ENCODE data around the gene ZNF697. TPM values are rescaled to one million over a fixed set of nuclear protein-coding genes. Genes with fewer than 3 reads are reported as not detected.
A peak's percentile ranks its signal among the peaks of the same experiment; 100 is the strongest.

The ZNF697 gene
- total RNA-seq, 1 experiment from 2014 or later: 2.9 TPM

DNA sequence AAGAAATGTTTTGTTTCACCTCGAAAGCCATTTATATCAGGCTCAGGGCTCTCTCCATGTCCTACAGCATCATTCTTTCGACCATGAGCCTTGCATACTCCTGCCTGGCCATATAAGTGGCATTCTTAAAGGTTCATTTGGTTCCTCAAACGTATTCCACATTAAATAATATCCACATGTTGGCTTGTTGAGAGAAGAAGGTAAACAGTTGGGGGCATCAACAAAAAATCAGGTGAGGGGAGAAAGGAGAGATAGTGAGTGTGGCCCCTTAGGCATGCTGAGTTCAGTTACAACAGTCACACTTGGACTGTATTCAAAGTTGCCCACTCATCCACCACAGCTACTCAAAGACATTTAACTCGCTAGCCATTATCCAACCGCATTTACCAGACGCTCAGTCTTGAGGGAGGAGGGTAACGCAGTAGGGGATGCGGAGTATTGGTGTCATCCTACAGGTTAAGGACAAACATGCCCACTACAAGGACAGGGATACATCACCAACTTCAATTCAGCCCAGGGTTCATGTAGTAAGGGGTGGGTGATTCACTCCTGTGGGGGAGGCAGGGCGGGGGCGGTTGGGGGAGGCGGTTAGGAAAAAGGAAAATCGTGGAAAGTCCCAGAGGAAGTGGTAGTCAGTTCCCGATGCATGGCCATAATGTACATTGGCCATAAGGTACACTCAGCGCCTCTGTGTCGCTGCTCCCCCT is 1.4 kb downstream of the ZNF697 start:
- Histone ChIP-seq H3K4me1 (no peaks in the 10 kb centered on the region), H3K27me3 (replicated peaks; ENCODE audit: control insufficient read depth, insufficient read depth, low read length) (no peaks in the 10 kb centered on the region), H3K4me3 (ENCODE audit: low read depth, low read length) (peak overlapping the region; percentile 89), H3K9me3 (no peaks in the 10 kb centered on the region), H3K36me3 (ENCODE audit: control insufficient read depth, insufficient read depth, low read length) (no peaks in the 10 kb centered on the region)
- Mint-ChIP-seq H3K9me3 (ENCODE audit: unreplicated experiment) (no peaks in the 10 kb centered on the region), H3K36me3 (ENCODE audit: insufficient read depth, unreplicated experiment) (no peaks in the 10 kb centered on the region), H3K27ac (ENCODE audit: unreplicated experiment) (no peak overlapping the region), H3K27me3 (ENCODE audit: insufficient read depth, unreplicated experiment) (no peaks in the 10 kb centered on the region), H3K4me3 (ENCODE audit: unreplicated experiment) (peak overlapping the region; percentile 97), H3K4me1 (ENCODE audit: low read depth, unreplicated experiment) (peaks cover 9% of the 10 kb centered on the region)
- ChIA-PET POLR2A (no interaction called here), CTCF (interaction anchor here (0.6 to 2.7 kb wide), 4 partner anchors 13 to 37 kb away, joined by 3 to 13 read pairs (median 6); no protein-coding TSS in a partner anchor)
- BruUV-seq (replicated peaks): no TSS peak
- DNase-seq: no peak
- TF ChIP-seq, protein P1, sequence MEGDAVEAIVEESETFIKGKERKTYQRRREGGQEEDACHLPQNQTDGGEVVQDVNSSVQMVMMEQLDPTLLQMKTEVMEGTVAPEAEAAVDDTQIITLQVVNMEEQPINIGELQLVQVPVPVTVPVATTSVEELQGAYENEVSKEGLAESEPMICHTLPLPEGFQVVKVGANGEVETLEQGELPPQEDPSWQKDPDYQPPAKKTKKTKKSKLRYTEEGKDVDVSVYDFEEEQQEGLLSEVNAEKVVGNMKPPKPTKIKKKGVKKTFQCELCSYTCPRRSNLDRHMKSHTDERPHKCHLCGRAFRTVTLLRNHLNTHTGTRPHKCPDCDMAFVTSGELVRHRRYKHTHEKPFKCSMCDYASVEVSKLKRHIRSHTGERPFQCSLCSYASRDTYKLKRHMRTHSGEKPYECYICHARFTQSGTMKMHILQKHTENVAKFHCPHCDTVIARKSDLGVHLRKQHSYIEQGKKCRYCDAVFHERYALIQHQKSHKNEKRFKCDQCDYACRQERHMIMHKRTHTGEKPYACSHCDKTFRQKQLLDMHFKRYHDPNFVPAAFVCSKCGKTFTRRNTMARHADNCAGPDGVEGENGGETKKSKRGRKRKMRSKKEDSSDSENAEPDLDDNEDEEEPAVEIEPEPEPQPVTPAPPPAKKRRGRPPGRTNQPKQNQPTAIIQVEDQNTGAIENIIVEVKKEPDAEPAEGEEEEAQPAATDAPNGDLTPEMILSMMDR (IDR thresholded peaks at IDR 0.05; ENCODE audit: insufficient read depth in 1 of 2, low read depth in 1 of 2, low read length in 1 of 2, severe bottlenecking in 1 of 2, unreplicated experiment in 1 of 2): no peak
- intact Hi-C loops (cut with micrococcal nuclease; ENCODE audit: unreplicated experiment): loop anchor here (5.0 kb wide), 1 partner anchor 34 kb away; no protein-coding TSS in a partner anchor

DNA sequence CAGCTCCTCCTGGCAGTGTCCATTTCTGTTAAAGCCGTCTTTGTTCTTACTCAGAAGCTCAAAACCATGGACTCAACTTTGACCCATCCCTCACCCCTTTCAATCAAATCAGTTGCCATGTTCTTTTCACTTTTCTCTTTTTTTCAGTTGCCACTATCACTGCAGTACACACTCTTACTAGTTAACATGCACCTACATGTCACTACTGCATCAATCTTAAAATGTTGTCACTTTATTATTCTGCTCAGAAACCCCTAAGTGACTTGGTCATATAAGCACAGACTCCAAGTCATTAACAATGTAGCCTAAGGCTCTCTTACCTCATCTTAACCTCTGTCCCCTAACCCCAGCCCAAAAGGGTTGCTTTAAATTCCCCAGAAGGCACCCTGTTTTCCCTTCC is 9.0 kb downstream of the ZNF697 start:
- no peaks in the 10 kb centered on the region for H3K9me3 ChIP-seq
- Mint-ChIP-seq H3K36me3 (ENCODE audit: insufficient read depth, unreplicated experiment) (no peaks in the 10 kb centered on the region), H3K4me3 (ENCODE audit: unreplicated experiment) (no peak overlapping the region), H3K27me3 (ENCODE audit: insufficient read depth, unreplicated experiment) (no peaks in the 10 kb centered on the region), H3K9me3 (ENCODE audit: unreplicated experiment) (no peaks in the 10 kb centered on the region), H3K27ac (ENCODE audit: unreplicated experiment) (no peak overlapping the region), H3K4me1 (ENCODE audit: low read depth, unreplicated experiment) (no peaks in the 10 kb centered on the region)
- intact Hi-C loops (cut with micrococcal nuclease; ENCODE audit: unreplicated experiment): no loop called here
- H3K36me3 ChIP-seq (ENCODE audit: control insufficient read depth, insufficient read depth, low read length): no peaks in the 10 kb centered on the region
- CTCF ChIA-PET: no interaction called here
- no peak for DNase-seq
- POLR2A ChIA-PET: no interaction called here
- no peaks in the 10 kb centered on the region for H3K4me1 ChIP-seq
- BruUV-seq (replicated peaks): no TSS peak
- TF ChIP-seq, protein P1 (IDR thresholded peaks at IDR 0.05; ENCODE audit: insufficient read depth in 1 of 2, low read depth in 1 of 2, low read length in 1 of 2, severe bottlenecking in 1 of 2, unreplicated experiment in 1 of 2): no peak
- H3K4me3 ChIP-seq (ENCODE audit: low read depth, low read length): no peak overlapping the region
- no peaks in the 10 kb centered on the region for H3K27me3 ChIP-seq (replicated peaks; ENCODE audit: control insufficient read depth, insufficient read depth, low read length)

DNA sequence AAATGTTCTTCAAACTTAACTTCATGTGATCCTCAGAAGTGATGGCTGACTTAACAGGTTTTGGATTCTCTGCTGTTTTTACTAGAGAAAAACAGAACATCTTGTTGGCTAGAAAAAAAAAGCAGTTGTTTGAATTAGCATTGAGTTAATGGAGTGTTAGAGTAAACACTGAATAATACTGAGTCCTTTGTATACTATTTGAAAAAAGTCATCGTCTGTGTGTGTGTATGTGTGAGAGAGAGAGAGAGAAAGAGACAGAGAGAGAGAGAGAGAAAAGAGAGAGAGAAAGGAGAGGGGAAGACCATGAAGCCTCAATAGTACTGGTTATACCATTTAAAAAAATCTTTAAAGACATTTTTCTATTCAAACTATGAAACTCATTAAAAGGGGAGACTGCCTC is 10.4 kb downstream of the ZNF697 start:
- Mint-ChIP-seq H3K4me3 (ENCODE audit: unreplicated experiment) (no peak overlapping the region), H3K27ac (ENCODE audit: unreplicated experiment) (no peak overlapping the region), H3K4me1 (ENCODE audit: low read depth, unreplicated experiment) (no peaks in the 10 kb centered on the region), H3K27me3 (ENCODE audit: insufficient read depth, unreplicated experiment) (no peaks in the 10 kb centered on the region), H3K36me3 (ENCODE audit: insufficient read depth, unreplicated experiment) (no peaks in the 10 kb centered on the region), H3K9me3 (ENCODE audit: unreplicated experiment) (no peaks in the 10 kb centered on the region)
- TF ChIP-seq, protein P1 (IDR thresholded peaks at IDR 0.05; ENCODE audit: insufficient read depth in 1 of 2, low read depth in 1 of 2, low read length in 1 of 2, severe bottlenecking in 1 of 2, unreplicated experiment in 1 of 2): no peak
- Histone ChIP-seq H3K4me3 (ENCODE audit: low read depth, low read length) (no peak overlapping the region), H3K27me3 (replicated peaks; ENCODE audit: control insufficient read depth, insufficient read depth, low read length) (no peaks in the 10 kb centered on the region), H3K36me3 (ENCODE audit: control insufficient read depth, insufficient read depth, low read length) (no peaks in the 10 kb centered on the region), H3K9me3 (no peaks in the 10 kb centered on the region), H3K4me1 (no peaks in the 10 kb centered on the region)
- POLR2A ChIA-PET: no interaction called here
- CTCF ChIA-PET: interaction anchor here (1.2 kb wide), 1 partner anchor 10 kb away, joined by 6 read pairs; the partner anchor contains the start of gene ZNF697
- no TSS peak for BruUV-seq (replicated peaks)
- DNase-seq: no peak
- intact Hi-C loops (cut with micrococcal nuclease; ENCODE audit: unreplicated experiment): no loop called here

Measured in Caco-2 (cell line).